ENCODE results near the gene API5.
A peak's percentile ranks its signal among the peaks of the same experiment; 100 is the strongest.
"Not testable (repeated sequence)": the region's sequence is repeated elsewhere in the genome, so short reads cannot be mapped to it uniquely, and the experiment has no call there.

The API5 gene

DNA sequence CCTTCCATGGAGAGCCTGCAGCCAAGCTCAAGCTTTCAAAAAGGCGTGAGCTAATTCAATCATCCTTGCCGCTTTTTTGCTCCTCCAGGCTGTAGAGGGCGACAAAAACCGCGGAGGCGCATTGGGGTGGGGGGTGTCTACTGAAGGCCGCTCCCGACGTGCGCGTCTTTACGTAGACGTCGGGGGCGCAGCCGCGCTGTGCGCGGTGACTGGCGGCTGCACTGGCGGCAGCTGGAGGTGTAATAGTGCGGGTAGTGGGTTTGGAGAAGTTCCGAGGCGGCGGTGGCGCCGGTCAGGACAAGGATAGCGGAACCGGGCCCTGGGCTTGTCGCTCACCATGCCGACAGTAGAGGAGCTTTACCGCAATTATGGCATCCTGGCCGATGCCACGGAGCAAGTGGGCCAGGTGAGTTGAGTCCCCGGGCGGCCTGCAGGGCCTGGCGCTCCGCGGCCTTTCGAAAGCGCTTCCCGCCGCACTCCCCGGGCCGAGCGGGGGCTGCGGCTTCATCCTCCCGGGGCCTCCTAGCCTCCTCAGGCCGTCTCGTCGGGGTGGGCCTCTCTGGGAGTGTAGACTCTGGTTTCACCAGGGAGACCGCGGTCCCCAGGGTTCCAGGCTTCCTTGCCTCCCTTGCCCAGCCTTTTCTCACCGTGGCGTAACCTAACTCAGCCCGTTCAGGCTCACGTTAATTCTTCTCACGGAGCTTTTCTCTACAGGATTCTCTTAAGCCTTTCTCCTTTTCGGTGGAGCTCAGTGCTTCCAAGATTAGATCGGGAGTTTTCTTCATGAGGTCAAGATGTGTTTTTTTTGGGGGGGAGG, at the start of gene API5:
Gene API5, plus strand, starts transcription at position 206 of the 817 bp plus-strand sequence. Its CDS starts 132 bp downstream, at position 338.
- DNase-seq, result peak; percentile 98
- in situ Hi-C loops (cut with MboI; ENCODE audit: low pct_unique_long_range_greater_than_20kb, low sequenced_read_pairs), result no loop called here

DNA sequence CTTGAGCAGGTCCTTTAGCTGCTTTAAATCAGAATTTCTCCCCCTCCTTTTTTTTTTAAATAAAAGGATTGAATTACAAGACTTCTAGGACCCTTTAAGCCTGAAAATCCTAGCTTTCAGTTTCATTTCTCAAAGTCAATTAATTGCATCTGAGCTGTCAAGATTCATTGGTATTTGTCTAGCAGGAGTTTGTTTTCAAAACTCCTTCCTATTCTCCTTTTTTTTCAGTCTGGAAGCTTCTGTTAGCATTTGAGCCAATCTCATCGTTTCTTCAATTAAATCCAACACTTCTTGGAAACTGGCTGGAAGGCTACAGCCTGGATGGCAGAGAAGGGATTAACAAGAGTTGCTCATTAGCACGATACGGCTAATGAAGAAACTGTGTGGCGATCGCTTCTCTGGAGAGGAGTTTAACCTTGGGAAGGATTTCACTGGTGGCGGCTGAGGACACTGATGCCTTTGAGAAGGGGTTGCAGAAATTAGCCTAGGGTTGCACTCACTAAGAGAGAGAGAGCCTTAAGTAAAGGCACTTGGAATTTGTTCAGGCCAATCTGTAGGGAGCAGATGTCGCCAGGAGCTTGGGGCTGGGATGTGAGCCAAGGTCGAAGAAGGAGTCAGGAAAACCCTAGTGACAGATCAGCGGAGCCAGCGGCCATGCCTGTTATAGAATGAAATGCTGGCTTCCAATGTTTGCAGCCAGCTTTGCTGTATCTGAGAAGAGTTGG, 43.8 kb upstream of the API5 start:
- DNase-seq, result no peak
- in situ Hi-C loops (cut with MboI; ENCODE audit: low pct_unique_long_range_greater_than_20kb, low sequenced_read_pairs), result no loop called here

DNA sequence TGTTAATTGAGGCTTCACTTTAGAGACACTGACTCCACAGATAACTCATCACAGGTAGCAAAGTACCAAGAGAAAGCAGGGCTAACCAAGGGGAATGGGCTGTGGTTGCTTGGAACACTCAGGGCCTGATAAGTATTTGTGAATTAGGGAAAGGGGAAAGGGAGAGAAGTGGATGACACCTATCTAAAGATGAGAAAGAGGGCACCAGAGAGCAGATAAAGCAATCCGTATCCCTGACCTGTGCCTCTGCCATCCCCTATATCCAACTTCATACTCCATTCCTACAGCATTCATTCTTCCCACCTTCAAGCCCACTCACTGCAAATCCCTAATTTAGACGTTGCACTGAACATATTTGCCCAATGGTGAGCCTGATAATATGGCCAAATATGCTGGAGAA, 43.0 kb upstream of the API5 start:
- in situ Hi-C loops (cut with MboI; ENCODE audit: low pct_unique_long_range_greater_than_20kb, low sequenced_read_pairs), result no loop called here
- no peak for DNase-seq

- no peak for DNase-seq
- in situ Hi-C loops (cut with MboI; ENCODE audit: low pct_unique_long_range_greater_than_20kb, low sequenced_read_pairs), result no loop called here
Measured at GRCh38 chr11:43269254-43269918, 42.4 kb upstream of the API5 start.

- in situ Hi-C loops (cut with MboI; ENCODE audit: low pct_unique_long_range_greater_than_20kb, low sequenced_read_pairs), result no loop called here
Measured at GRCh38 chr11:43270468-43270867, 41.3 kb upstream of the API5 start.

DNA sequence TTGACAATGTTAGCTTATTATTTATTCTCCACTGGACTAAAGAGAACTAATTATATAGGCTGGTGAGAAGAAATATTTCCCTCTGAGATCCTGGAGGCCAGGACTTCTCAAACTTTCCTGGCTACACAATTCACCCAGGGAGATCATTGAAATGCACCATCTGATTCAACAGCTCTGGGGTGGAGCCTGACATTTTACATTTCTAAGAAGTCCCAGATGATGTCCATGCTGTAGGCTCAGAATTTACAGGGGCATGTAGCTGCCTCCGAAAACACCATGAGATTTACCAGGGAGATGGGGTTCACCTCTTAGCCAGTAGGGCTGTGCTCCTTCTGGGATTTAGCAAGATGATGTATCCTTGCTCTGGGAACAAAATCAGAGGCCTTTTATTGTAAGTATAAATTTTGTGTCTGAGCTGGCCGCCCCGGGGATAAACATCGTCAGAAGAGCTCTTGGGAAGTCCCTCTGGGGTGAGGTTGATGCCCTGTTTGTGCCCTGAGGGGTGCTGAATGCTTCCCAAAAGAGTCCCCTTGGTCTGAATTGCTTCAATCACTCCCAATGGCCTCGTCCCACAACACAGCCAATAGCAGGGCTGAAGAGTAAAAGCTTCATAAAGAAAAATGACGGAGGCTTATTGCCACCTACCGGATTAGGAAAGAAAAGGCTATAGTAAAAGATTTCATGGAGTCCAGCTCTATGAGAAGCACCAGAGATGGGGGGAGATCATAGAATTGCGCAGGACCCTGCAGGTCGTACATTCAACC, 33.4 kb upstream of the API5 start:
- in situ Hi-C loops (cut with MboI; ENCODE audit: low pct_unique_long_range_greater_than_20kb, low sequenced_read_pairs), result no loop called here

More at GRCh38 chr11:43270468-43270867, 41.3 kb upstream of the API5 start:
- no peak for DNase-seq

GRCh38 chr11:43282607-43283440, 29.0 kb upstream of the API5 start:
- in situ Hi-C loops (cut with MboI; ENCODE audit: low pct_unique_long_range_greater_than_20kb, low sequenced_read_pairs), result no loop called here
- DNase-seq, result peak; percentile 49

More for the DNA sequence above, 33.4 kb upstream of the API5 start:
- DNase-seq, result peak; percentile 31

GRCh38 chr11:43285826-43286225, 26.0 kb upstream of the API5 start:
- DNase-seq, result no peak
- in situ Hi-C loops (cut with MboI; ENCODE audit: low pct_unique_long_range_greater_than_20kb, low sequenced_read_pairs), result no loop called here

DNA sequence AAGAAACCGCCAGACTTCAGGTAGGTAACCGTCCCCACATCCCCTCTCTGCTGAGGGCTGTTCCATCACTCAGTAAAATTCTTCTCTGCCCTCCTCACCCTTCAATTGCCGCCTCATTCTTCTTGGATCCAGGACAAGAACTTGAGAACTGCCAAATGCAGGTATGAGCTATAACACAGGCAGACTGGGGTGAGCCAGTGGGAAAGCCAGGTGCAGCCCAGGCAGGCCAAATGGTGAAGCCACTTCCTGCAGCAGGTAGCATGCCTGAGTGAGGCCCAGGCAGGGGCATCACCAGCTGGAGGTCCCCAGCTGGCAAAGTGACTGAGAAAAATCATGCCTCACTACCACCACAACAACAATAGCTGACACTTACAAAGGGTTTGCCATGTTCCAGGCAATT, 22.4 kb upstream of the API5 start:
- in situ Hi-C loops (cut with MboI; ENCODE audit: low pct_unique_long_range_greater_than_20kb, low sequenced_read_pairs), result no loop called here
- DNase-seq, result no peak

DNA sequence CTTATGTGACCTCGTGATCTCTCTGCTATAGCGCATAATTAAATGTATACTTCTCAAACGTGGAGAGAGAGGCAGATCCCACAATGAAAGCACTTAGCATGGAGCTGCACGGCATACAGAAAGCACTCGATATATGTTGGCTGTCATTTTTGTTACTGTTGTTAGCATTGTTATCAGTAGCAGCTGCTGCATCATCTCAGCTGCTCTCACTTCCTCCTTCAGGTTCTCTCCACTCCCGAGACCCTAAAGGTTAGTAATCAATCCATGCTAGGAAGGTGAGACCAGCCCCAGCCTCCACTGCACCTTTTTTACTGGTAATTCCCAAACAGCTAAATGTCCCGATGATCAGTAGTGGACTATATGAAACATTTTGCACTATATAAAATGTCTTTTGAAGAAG, 13.4 kb upstream of the API5 start:
- DNase-seq, result no peak
- in situ Hi-C loops (cut with MboI; ENCODE audit: low pct_unique_long_range_greater_than_20kb, low sequenced_read_pairs), result no loop called here

DNA sequence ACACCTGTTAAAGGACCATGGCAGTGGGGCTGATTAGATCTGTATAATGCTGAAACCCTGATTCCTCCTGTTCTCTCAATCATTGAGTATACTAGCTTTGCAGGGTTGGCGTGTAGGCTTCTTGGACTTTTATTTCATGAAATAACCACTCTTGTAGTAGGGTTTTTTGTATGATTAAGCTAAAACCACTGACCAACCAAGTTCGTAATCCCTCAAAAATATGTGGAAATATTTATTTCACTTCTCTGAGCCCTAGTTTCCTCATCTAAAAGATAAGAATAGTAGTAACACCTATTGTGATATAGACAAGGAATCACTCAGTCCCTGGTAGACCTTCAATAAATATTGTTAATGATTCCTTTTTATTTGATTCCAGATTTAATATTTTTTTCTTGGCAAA, 4.2 kb downstream of the API5 start:
- in situ Hi-C loops (cut with MboI; ENCODE audit: low pct_unique_long_range_greater_than_20kb, low sequenced_read_pairs), result no loop called here

GRCh38 chr11:43316451-43316850, 4.7 kb downstream of the API5 start:
- DNase-seq, result peak; percentile 62
- in situ Hi-C loops (cut with MboI; ENCODE audit: low pct_unique_long_range_greater_than_20kb, low sequenced_read_pairs), result no loop called here

More for the DNA sequence above, 4.2 kb downstream of the API5 start:
- no peak for DNase-seq

DNA sequence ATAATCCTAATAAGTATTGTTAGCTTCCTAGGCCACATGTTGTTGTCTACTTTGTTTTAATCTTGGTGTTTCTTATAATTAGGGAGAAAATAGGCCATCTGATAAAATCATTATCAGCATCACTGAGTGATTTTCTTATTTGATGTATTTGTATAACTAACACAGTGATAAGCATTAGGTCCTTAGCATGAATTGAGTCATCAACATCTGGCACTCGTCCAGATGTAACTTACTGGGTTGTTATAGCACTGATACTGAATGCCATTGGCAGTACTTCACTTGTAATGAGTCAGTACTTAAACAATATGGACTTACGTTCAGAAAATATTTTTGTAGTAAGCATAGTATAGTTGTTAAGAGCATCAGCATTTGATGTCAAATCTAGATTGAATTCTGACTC, 16.2 kb downstream of the API5 start:
- no peak for DNase-seq
- in situ Hi-C loops (cut with MboI; ENCODE audit: low pct_unique_long_range_greater_than_20kb, low sequenced_read_pairs), result no loop called here

- in situ Hi-C loops (cut with MboI; ENCODE audit: low pct_unique_long_range_greater_than_20kb, low sequenced_read_pairs), result no loop called here
- no peak for DNase-seq
Measured at GRCh38 chr11:43328482-43328881, 16.7 kb downstream of the API5 start.

DNA sequence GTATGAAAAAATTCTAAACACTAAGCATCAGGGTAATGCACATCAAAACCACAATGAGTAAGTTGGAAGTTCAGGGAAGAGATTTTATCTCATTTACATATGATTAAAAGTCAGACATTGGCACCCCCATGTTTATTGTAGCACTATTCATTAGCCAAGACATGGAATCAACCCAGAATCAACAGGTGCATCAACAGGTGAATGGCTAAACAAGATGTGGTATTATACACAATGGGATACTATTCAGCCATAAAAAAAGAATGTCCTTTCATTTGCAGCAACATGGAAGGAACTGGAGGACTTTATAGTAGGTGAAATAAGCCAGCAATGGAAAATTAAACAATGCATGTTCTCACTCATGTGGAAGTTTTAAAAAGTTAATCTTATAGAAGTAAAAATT, 29.4 kb downstream of the API5 start:
- DNase-seq, result no peak
- in situ Hi-C loops (cut with MboI; ENCODE audit: low pct_unique_long_range_greater_than_20kb, low sequenced_read_pairs), result no loop called here

DNA sequence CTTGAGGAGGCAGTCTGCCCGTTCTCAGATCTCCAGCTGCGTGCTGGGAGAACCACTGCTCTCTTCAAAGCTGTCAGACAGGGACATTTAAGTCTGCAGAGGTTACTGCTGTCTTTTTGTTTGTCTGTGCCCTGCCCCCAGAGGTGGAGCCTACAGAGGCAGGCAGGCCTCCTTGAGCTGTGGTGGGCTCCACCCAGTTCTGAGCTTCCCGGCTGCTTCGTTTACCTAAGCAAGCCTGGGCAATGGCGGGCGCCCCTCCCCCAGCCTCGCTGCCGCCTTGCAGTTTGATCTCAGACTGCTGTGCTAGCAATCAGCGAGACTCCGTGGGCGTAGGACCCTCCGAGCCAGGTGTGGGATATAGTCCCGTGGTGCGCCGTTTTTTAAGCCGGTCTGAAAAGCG, 39.6 kb downstream of the API5 start:
- DNase-seq; in situ Hi-C loops (cut with MboI; ENCODE audit: low pct_unique_long_range_greater_than_20kb, low sequenced_read_pairs): not testable (repeated sequence)

GRCh38 chr11:43354311-43354710, 42.5 kb downstream of the API5 start:
- DNase-seq, result no peak
- in situ Hi-C loops (cut with MboI; ENCODE audit: low pct_unique_long_range_greater_than_20kb, low sequenced_read_pairs), result no loop called here

DNA sequence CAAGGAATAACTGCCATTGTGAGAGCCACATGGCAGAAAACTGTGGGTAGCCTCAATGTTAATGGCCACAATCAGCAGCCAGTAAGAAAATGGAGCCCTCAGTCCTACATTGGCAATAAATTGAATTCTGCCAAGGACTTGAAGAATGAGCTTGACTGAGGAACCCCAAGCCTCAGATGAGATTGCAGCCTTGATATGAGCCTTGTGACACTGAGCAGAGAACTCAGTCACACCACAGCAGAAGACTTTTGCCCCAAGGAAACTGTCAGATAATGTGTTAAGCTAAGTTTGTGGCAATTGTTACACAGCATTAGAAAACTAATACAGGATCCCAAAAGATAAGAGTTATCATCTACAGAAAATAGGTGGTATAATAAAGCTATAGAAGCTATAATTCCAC, 44.5 kb downstream of the API5 start:
- no peak for DNase-seq
- in situ Hi-C loops (cut with MboI; ENCODE audit: low pct_unique_long_range_greater_than_20kb, low sequenced_read_pairs), result no loop called here
